Astrocyte of the cerebellum (primary cell): ENCODE results near the gene ATG9A.
"Not testable (repeated sequence)": the region's sequence is repeated elsewhere in the genome, so short reads cannot be mapped to it uniquely, and the experiment has no call there.

Source experiments
- DNase-seq: peaks from one replicate; pipeline ENCODE4 v3.0.0-alpha.2; 2011; ENCODE audit warnings: low read depth
- H3K4me3 ChIP-seq: 2 replicates; pipeline ENCODE4 v1.5.1; 2011; ENCODE audit warnings: mild to moderate bottlenecking, low read depth, low read length, moderate library complexity
- CTCF ChIP-seq: IDR thresholded peaks from 2 replicates; pipeline ENCODE4 v1.5.1; 2012; ENCODE audit warnings: low read length, low read depth, moderate library complexity, mild to moderate bottlenecking; ENCODE audit errors: missing control alignments
- in situ Hi-C: cut with HindIII; loops from 2 replicates; pipeline ENCODE4 v1.10.0; 2017; ENCODE audit warnings: low sequenced_read_pairs

ATG9A gene

GRCh38 chr2:219266886-219267285 is 37.5 kb upstream of the ATG9A start:
- no peak for TF ChIP-seq CTCF
- DNase-seq: no peak
- H3K4me3 ChIP-seq: no peak overlapping the region
- in situ Hi-C loops: no loop called here

GRCh38 chr2:219266232-219266631 is 36.8 kb upstream of the ATG9A start:
- in situ Hi-C loops: no loop called here
- TF ChIP-seq CTCF: no peak
- no peak for DNase-seq
- no peak overlapping the region for H3K4me3 ChIP-seq

- no peak for DNase-seq
- no peak for TF ChIP-seq CTCF
- no peak overlapping the region for H3K4me3 ChIP-seq
- in situ Hi-C loops: no loop called here
Observed at GRCh38 chr2:219261024-219261855, 31.8 kb upstream of the ATG9A start.

- in situ Hi-C loops, DNase-seq, H3K4me3 ChIP-seq: not testable (repeated sequence)
Observed at GRCh38 chr2:219258942-219259341, 29.5 kb upstream of the ATG9A start.

GRCh38 chr2:219254590-219255201 is 25.3 kb upstream of the ATG9A start:
- in situ Hi-C loops: no loop called here
- no peak for TF ChIP-seq CTCF
- peak overlapping the region; percentile 37 for H3K4me3 ChIP-seq
- DNase-seq: no peak

- no peak for DNase-seq
- no peak for TF ChIP-seq CTCF
- in situ Hi-C loops: no loop called here
- peak within 1 kb of the TSS; percentile 37 for H3K4me3 ChIP-seq
Observed at GRCh38 chr2:219253753-219254589, 24.5 kb upstream of the ATG9A start, which contains the start of gene TUBA4A. Gene TUBA4A (minus strand): TSS chr2:219253918. CDS start chr2:219253858, 60 bp downstream.
